ENCODE measurements around the gene ESPL1. TPM values are rescaled to one million over a fixed set of nuclear protein-coding genes. Genes with fewer than 3 reads are reported as not detected.

The ESPL1 gene
- total RNA-seq, 1 donor from 2014 or later, result 50.0 TPM

DNA sequence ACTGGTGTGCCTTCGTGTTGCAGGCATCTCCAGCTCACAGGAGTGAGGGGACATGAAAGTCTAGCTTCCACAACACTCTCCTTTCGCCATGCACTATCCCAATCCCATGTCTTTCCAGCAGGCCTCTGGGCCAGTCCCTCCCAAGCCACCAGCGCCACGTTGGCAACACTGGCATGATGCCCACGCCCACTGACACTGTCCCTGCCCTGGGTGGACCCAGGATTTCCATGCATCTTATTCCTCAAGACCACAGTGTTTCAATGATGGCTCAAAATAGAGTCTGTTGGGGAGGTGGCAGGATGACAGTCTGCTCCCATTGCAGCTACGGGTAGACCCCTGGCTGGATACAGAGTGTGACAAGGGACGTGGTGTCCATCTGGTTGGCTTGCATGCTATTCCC, 65.7 kb downstream of the ESPL1 start:
- no peak overlapping the region for H3K27ac Mint-ChIP-seq
- H3K27me3 Mint-ChIP-seq, result peaks cover 50% of the 10 kb centered on the region
- H3K9me3 Mint-ChIP-seq, result no peaks in the 10 kb centered on the region
- H3K36me3 Mint-ChIP-seq, result no peaks in the 10 kb centered on the region
- no peak for DNase-seq (ENCODE audit: extremely low spot score, unreplicated experiment)
- TF ChIP-seq CTCF (conservative IDR thresholded peaks at IDR 0.05), result no peak
- peaks cover 12% of the 10 kb centered on the region for H3K4me1 Mint-ChIP-seq (ENCODE audit: unreplicated experiment)
- H3K4me3 Mint-ChIP-seq, result no peak overlapping the region

DNA sequence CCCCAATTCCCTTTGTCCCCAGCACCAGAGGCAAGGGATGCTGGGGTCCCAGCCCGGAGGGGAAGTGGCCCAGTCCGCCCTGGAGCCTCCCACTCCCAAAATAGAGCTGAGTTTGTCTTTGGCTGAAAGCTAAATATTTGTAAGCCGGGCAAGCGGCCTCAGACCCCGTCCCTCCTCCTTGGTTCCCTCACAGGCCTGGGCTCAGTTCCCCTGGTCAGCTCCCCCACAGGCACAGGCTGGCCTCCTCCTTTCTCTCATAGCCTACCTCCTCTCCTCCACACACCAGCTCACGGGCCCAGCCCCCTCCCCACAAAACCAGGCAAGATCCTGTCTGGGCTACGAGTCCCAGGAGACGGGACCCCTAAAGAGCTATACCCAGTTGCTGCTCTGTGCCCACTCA, 66.7 kb downstream of the ESPL1 start:
- no peaks in the 10 kb centered on the region for H3K36me3 Mint-ChIP-seq
- no peak for DNase-seq (ENCODE audit: extremely low spot score, unreplicated experiment)
- peaks cover 13% of the 10 kb centered on the region for H3K4me1 Mint-ChIP-seq (ENCODE audit: unreplicated experiment)
- no peaks in the 10 kb centered on the region for H3K9me3 Mint-ChIP-seq
- H3K4me3 Mint-ChIP-seq, result no peak overlapping the region
- peaks cover 46% of the 10 kb centered on the region for H3K27me3 Mint-ChIP-seq
- H3K27ac Mint-ChIP-seq, result no peak overlapping the region
- no peak for TF ChIP-seq CTCF (conservative IDR thresholded peaks at IDR 0.05)

GRCh38 chr12:53336181-53336681, 68.1 kb downstream of the ESPL1 start, which contains the start of gene SP7:
TSS of gene SP7 (minus strand) at chr12:53336354. CDS start at chr12:53335646, 708 bp downstream.
- no peaks in the 10 kb centered on the region for H3K9me3 Mint-ChIP-seq
- H3K36me3 Mint-ChIP-seq, result no peaks in the 10 kb centered on the region
- peaks cover 51% of the 10 kb centered on the region for H3K27me3 Mint-ChIP-seq
- no peak for TF ChIP-seq CTCF (conservative IDR thresholded peaks at IDR 0.05)
- peaks cover 17% of the 10 kb centered on the region for H3K4me1 Mint-ChIP-seq (ENCODE audit: unreplicated experiment)
- no peak for DNase-seq (ENCODE audit: extremely low spot score, unreplicated experiment)
- no peak within 1 kb of the TSS for H3K27ac Mint-ChIP-seq
- H3K4me3 Mint-ChIP-seq, result no peak within 1 kb of the TSS

DNA sequence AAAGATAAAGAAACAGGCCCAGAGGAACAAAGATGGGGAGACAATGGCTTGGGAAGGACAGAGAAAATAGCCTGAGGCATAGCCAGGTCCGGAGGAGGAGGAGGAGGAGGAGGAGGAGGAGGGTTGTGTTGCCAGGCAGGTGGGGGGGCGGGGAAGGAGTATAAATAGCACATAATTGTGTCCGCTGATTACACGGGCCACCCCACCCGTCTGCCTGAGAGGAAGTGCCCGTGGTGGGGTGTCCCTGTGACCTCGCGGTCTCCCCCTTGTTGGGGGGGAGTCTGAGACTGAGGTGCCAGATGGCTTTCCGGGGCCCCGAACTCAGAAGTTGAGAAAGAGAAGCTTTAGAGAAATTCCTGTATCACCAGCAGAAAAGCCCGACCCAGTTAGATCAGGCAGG, 69.9 kb downstream of the ESPL1 start:
- no peak for DNase-seq (ENCODE audit: extremely low spot score, unreplicated experiment)
- H3K9me3 Mint-ChIP-seq, result no peaks in the 10 kb centered on the region
- TF ChIP-seq CTCF (conservative IDR thresholded peaks at IDR 0.05), result no peak
- H3K27ac Mint-ChIP-seq, result no peak overlapping the region
- no peaks in the 10 kb centered on the region for H3K36me3 Mint-ChIP-seq
- H3K4me1 Mint-ChIP-seq (ENCODE audit: unreplicated experiment), result peaks cover 13% of the 10 kb centered on the region
- H3K4me3 Mint-ChIP-seq, result no peak overlapping the region
- peaks cover 49% of the 10 kb centered on the region for H3K27me3 Mint-ChIP-seq

- no peak overlapping the region for H3K27ac Mint-ChIP-seq
- H3K4me3 Mint-ChIP-seq, result no peak overlapping the region
- H3K4me1 Mint-ChIP-seq (ENCODE audit: unreplicated experiment), result peaks cover 9% of the 10 kb centered on the region
- H3K27me3 Mint-ChIP-seq, result peaks cover 46% of the 10 kb centered on the region
- no peak for TF ChIP-seq CTCF (conservative IDR thresholded peaks at IDR 0.05)
- no peak for DNase-seq (ENCODE audit: extremely low spot score, unreplicated experiment)
- H3K9me3 Mint-ChIP-seq, result no peaks in the 10 kb centered on the region
- no peaks in the 10 kb centered on the region for H3K36me3 Mint-ChIP-seq
Observed at GRCh38 chr12:53338916-53339315, 70.8 kb downstream of the ESPL1 start.

DNA sequence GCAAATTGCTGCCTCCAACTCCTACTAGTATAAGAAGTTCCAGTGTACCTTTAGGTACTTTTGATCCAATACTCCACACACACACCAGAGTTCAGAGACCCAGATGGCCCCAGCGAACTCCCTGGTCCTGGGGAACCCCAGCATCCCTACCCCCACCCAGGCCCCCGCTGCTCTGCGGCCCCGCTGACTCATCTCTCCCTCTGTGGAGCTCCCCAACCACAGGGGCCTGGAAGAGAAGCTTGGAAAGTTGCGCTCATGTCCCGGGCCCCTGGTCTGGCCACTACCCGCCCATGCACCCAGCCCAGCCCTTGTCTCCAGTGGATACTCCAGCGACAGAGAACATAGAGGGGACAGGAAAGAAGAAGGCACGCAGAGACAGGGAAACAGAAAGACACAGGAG, 72.3 kb downstream of the ESPL1 start:
- H3K27me3 Mint-ChIP-seq, result peaks cover 46% of the 10 kb centered on the region

More for the DNA sequence above, 72.3 kb downstream of the ESPL1 start:
- Mint-ChIP-seq H3K9me3 (no peaks in the 10 kb centered on the region), H3K27ac (no peak overlapping the region), H3K4me1 (ENCODE audit: unreplicated experiment) (peaks cover 6% of the 10 kb centered on the region), H3K36me3 (no peaks in the 10 kb centered on the region), H3K4me3 (no peak overlapping the region)
- no peak for DNase-seq (ENCODE audit: extremely low spot score, unreplicated experiment)
- no peak for TF ChIP-seq CTCF (conservative IDR thresholded peaks at IDR 0.05)
